Endothelial cell of umbilical vein (primary cell): ENCODE results near the gene CMC2. TPM values are rescaled to one million over a fixed set of nuclear protein-coding genes. Genes with fewer than 3 reads are reported as not detected.

Experiments
- BruUV-seq: library from RNA; stranded (reverse); fragments of 400-500 nt; replicated peaks from 2 replicates; lab custom pipeline; 2021; lab: Mats Ljungman, UMichigan
- CTCF ChIA-PET: fragments of 300-600, 350-600 bp; sonication (Branson Sonifier 250); formaldehyde crosslinking; loops from one replicate; lab custom pipeline; 2021; ENCODE audit warnings: antibody characterized with exemption, inconsistent platforms; lab: Charles Lee
- POLR2A ChIA-PET: fragments of 300-600, 350-600 bp; sonication (Branson Sonifier 250); formaldehyde crosslinking; loops from one replicate; lab custom pipeline; 2021; ENCODE audit warnings: antibody characterized with exemption, inconsistent platforms; lab: Charles Lee
- DNase-seq: peaks from one replicate; pipeline ENCODE4 v3.0.0-alpha.2; 2011; ENCODE audit warnings: low read depth, low spot score
- FAIRE-seq: peaks from 2 replicates; lab custom pipeline; 2011; peaks lifted over from hg19 to GRCh38; lab: Jason Lieb, UNC
- H2AFZ ChIP-seq: 2 replicates; pipeline ENCODE4 v1.6.0; 2012; ENCODE audit warnings: low read depth, low read length, control low read depth, inconsistent platforms
- H3K27ac ChIP-seq: 2 replicates; pipeline ENCODE4 v1.5.1; 2011; ENCODE audit warnings: low read depth, mild to moderate bottlenecking, control low read depth, low read length, moderate library complexity; ENCODE audit not compliant: insufficient read depth
- H3K27me3 ChIP-seq, 2 experiments: 2 replicates each; pipeline versions ENCODE4 v1.6.0 to v1.6.1; 2011; ENCODE audit warnings: low read length in 2 of 2, mixed read lengths in 1 of 2; ENCODE audit not compliant: control insufficient read depth in 2 of 2, insufficient read depth in 2 of 2
- H3K36me3 ChIP-seq, 2 experiments: 2 replicates in 1 of 2; 3 replicates in 1 of 2; pipeline ENCODE4 v1.5.1; 2011; ENCODE audit warnings: low read length in 2 of 2, mild to moderate bottlenecking in 1 of 2, moderate library complexity in 1 of 2; ENCODE audit not compliant: control insufficient read depth in 2 of 2, insufficient read depth in 2 of 2; ENCODE audit errors: extremely low read depth in 1 of 2
- H3K4me1 ChIP-seq: 3 replicates; pipeline ENCODE4 v1.5.1; 2011; ENCODE audit warnings: mild to moderate bottlenecking, low read length; ENCODE audit not compliant: control insufficient read depth, insufficient read depth; ENCODE audit errors: extremely low read depth
- H3K4me2 ChIP-seq: 2 replicates; pipeline ENCODE4 v1.6.1; 2011; ENCODE audit warnings: low read length, control low read depth, mixed read lengths; ENCODE audit not compliant: insufficient read depth
- H3K4me3 ChIP-seq, 3 experiments: fragments of 200-600 bp in 1 of 3; sonication (generic), shearing (Covaris generic) in 1 of 3; replicated peaks in 1 of 3; 2 replicates each; pipeline ENCODE4 v1.5.1; 2011 to 2016; ENCODE audit warnings: control low read depth in 3 of 3, low read length in 3 of 3, mild to moderate bottlenecking in 2 of 3, inconsistent platforms in 1 of 3, low read depth in 1 of 3, moderate library complexity in 1 of 3; ENCODE audit not compliant: insufficient read depth in 1 of 3
- H3K79me2 ChIP-seq: 2 replicates; pipeline ENCODE4 v1.6.0; 2012; ENCODE audit warnings: low read length, inconsistent platforms; ENCODE audit not compliant: control insufficient read depth, insufficient read depth
- H3K9ac ChIP-seq: replicated peaks from 2 replicates; pipeline ENCODE3; 2011; ENCODE audit warnings: low read length, control low read depth; ENCODE audit not compliant: insufficient read depth; ENCODE audit errors: extremely low read depth
- H3K9me1 ChIP-seq: replicated peaks from 3 replicates; pipeline ENCODE4 v1.6.0; 2011; ENCODE audit warnings: mild to moderate bottlenecking, low read length; ENCODE audit not compliant: control insufficient read depth, insufficient read depth; ENCODE audit errors: extremely low read depth
- H3K9me3 ChIP-seq: replicated peaks from 2 replicates; pipeline ENCODE4 v1.5.1; 2012; ENCODE audit warnings: low read length, inconsistent platforms; ENCODE audit not compliant: control insufficient read depth, insufficient read depth
- H4K20me1 ChIP-seq: replicated peaks from 2 replicates; pipeline ENCODE3; 2011; ENCODE audit warnings: mild to moderate bottlenecking, low read length; ENCODE audit not compliant: control insufficient read depth, insufficient read depth; ENCODE audit errors: extremely low read depth
- EZH2 ChIP-seq: IDR thresholded peaks from 2 replicates; pipeline ENCODE4 v1.6.1; 2012; ENCODE audit warnings: borderline replicate concordance, low read depth, mild to moderate bottlenecking, moderate library complexity, low read length, inconsistent platforms; ENCODE audit not compliant: severe bottlenecking
- FOS ChIP-seq: IDR thresholded peaks from 2 replicates; pipeline ENCODE4 v1.6.1; 2011; ENCODE audit warnings: mild to moderate bottlenecking, low read length, moderate library complexity, borderline replicate concordance; ENCODE audit not compliant: insufficient read depth
- GATA2 ChIP-seq: IDR thresholded peaks from 2 replicates; pipeline ENCODE4 v1.7.0; 2011; ENCODE audit warnings: low read depth, mild to moderate bottlenecking, moderate library complexity, mixed read lengths, low read length; ENCODE audit not compliant: insufficient read length, insufficient read depth
- JUN ChIP-seq: IDR thresholded peaks from 2 replicates; pipeline ENCODE4 v1.6.1; 2011; ENCODE audit warnings: borderline replicate concordance, low read depth; ENCODE audit not compliant: insufficient read length, insufficient read depth
- POLR2A ChIP-seq: IDR thresholded peaks from 2 replicates; pipeline ENCODE4 v1.6.1; 2012; ENCODE audit warnings: low read depth, mild to moderate bottlenecking, control low read depth, low read length
- POLR2AphosphoS5 ChIP-seq: IDR thresholded peaks from 2 replicates; pipeline ENCODE4 v1.6.1; 2012; ENCODE audit warnings: low read depth, mild to moderate bottlenecking, control low read depth, low read length, moderate library complexity; ENCODE audit not compliant: insufficient read depth
- dilution Hi-C: fragments of 300-500 bp; cut with MboI; formaldehyde crosslinking; loops from one replicate; pipeline ENCODE4 v1.15.0; 2019; ENCODE audit warnings: low sequenced_read_pairs; ENCODE audit not compliant: extremely low pct_ligation_motif_present
- intact Hi-C: fragments of 100-400 bp; cut with micrococcal nuclease; formaldehyde crosslinking; loops from one replicate; pipeline ENCODE4 v1.10.0; 2022
- polyA plus RNA-seq, 4 experiments: library from polyadenylated mRNA; depleted of rRNA in 3 of 4; stranded (reverse) in 3 of 4; unstranded in 1 of 4; fragments of >200 nt; gene quantifications; 2 replicates each; pipeline versions ENCODE4 v1.2.1 to v1.2.3, GENCODE V29; 2011 to 2012; ENCODE audit warnings: missing spikeins in 1 of 4
- total RNA-seq: library from RNA; stranded (reverse); gene quantifications from 2 replicates; pipeline ENCODE4 v1.2.3, GENCODE V29; 2021
- TF ChIP-seq, protein P1 (sequence below), 2 donors: IDR thresholded peaks; 1 replicate in 1 of 2; 2 replicates in 1 of 2; pipeline ENCODE4 v1.5.1; 2011; ENCODE audit warnings: low read length in 2 of 2, mild to moderate bottlenecking in 2 of 2, moderate library complexity in 2 of 2, control low read depth in 1 of 2, inconsistent platforms in 1 of 2, low read depth in 1 of 2; ENCODE audit not compliant: insufficient read depth in 1 of 2; ENCODE audit errors: extremely low read depth in 1 of 2
- TF ChIP-seq, protein P2 (sequence below): IDR thresholded peaks from 2 replicates; pipeline ENCODE4 v1.6.1; 2011; ENCODE audit not compliant: insufficient read depth, insufficient read length

The CMC2 gene
- total and polyA plus RNA-seq, 2 donors (not counting 3 experiments of a cell fraction or from before 2014, with no cell fraction given), result 97.8 to 216 TPM

GRCh38 chr16:80958284-80958683 lies 48.4 kb downstream of the CMC2 start:
- FAIRE-seq (no peak), DNase-seq (no peak)
- no peaks in the 10 kb centered on the region for H3K9me3 ChIP-seq
- dilution Hi-C loops, result no loop called here
- CTCF ChIA-PET, result interaction anchor here (1.6 to 2.3 kb wide), 2 partner anchors 10 to 17 kb away, joined by 5 to 10 read pairs; no protein-coding TSS in a partner anchor
- H3K27ac ChIP-seq, result no peak overlapping the region
- no peak overlapping the region for H3K4me2 ChIP-seq
- no peaks in the 10 kb centered on the region for H3K79me2 ChIP-seq
- TF ChIP-seq POLR2A (no peak), JUN (no peak), FOS (no peak), GATA2 (no peak), EZH2 (no peak), POLR2AphosphoS5 (no peak)
- TF ChIP-seq, protein P1, sequence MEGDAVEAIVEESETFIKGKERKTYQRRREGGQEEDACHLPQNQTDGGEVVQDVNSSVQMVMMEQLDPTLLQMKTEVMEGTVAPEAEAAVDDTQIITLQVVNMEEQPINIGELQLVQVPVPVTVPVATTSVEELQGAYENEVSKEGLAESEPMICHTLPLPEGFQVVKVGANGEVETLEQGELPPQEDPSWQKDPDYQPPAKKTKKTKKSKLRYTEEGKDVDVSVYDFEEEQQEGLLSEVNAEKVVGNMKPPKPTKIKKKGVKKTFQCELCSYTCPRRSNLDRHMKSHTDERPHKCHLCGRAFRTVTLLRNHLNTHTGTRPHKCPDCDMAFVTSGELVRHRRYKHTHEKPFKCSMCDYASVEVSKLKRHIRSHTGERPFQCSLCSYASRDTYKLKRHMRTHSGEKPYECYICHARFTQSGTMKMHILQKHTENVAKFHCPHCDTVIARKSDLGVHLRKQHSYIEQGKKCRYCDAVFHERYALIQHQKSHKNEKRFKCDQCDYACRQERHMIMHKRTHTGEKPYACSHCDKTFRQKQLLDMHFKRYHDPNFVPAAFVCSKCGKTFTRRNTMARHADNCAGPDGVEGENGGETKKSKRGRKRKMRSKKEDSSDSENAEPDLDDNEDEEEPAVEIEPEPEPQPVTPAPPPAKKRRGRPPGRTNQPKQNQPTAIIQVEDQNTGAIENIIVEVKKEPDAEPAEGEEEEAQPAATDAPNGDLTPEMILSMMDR (IDR thresholded peaks at IDR 0.05; ENCODE audit: extremely low read depth in 1 of 2, insufficient read depth in 1 of 2, low read depth in 1 of 2, low read length in 2 of 2), result no peak
- TF ChIP-seq, protein P2, sequence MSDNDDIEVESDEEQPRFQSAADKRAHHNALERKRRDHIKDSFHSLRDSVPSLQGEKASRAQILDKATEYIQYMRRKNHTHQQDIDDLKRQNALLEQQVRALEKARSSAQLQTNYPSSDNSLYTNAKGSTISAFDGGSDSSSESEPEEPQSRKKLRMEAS, result no peak
- H2AFZ ChIP-seq, result no peak overlapping the region
- H3K4me3 ChIP-seq, result no peak overlapping the region
- intact Hi-C loops, result no loop called here
- H4K20me1 ChIP-seq, result no peaks in the 10 kb centered on the region
- no TSS peak for BruUV-seq
- no peaks in the 10 kb centered on the region for H3K36me3 ChIP-seq
- POLR2A ChIA-PET, result no interaction called here
- H3K4me1 ChIP-seq, result no peaks in the 10 kb centered on the region
- H3K9me1 ChIP-seq, result no peaks in the 10 kb centered on the region
- H3K9ac ChIP-seq, result no peak overlapping the region
- no peaks in the 10 kb centered on the region for H3K27me3 ChIP-seq
